AG09309 (cell line): ENCODE data around the gene ZC3H12D.

Source experiments
- DNase-seq: peaks from one replicate; pipeline ENCODE4 v3.0.0-alpha.2; 2010; ENCODE audit warnings: low read depth
- H3K4me3 ChIP-seq: 2 replicates; pipeline ENCODE4 v1.5.1; 2011; ENCODE audit warnings: mild to moderate bottlenecking, low read depth, low read length, moderate library complexity; ENCODE audit not compliant: control insufficient read depth
- CTCF ChIP-seq: IDR thresholded peaks from 2 replicates; pipeline ENCODE4 v1.5.1; 2011; ENCODE audit warnings: mild to moderate bottlenecking, low read depth, low read length, inconsistent platforms; ENCODE audit not compliant: insufficient read depth, control insufficient read depth; ENCODE audit errors: missing control alignments

Gene ZC3H12D

GRCh38 chr6:149452037-149452939, 32.5 kb downstream of the ZC3H12D start:
- DNase-seq = no peak
- TF ChIP-seq CTCF = no peak

GRCh38 chr6:149451376-149452036, 33.3 kb downstream of the ZC3H12D start:
- no peak for TF ChIP-seq CTCF
- DNase-seq = no peak
- no peak overlapping the region; the same call in 1 of the 2 replicates for H3K4me3 ChIP-seq

More at GRCh38 chr6:149452037-149452939, 32.5 kb downstream of the ZC3H12D start:
- H3K4me3 ChIP-seq = no peak overlapping the region

- TF ChIP-seq CTCF = no peak
- DNase-seq = no peak
- peak overlapping the region; percentile 13; the same call in 1 of the 2 replicates for H3K4me3 ChIP-seq
Observed at GRCh38 chr6:149450679-149451375, 34.0 kb downstream of the ZC3H12D start.

GRCh38 chr6:149449831-149450678, 34.8 kb downstream of the ZC3H12D start:
- TF ChIP-seq CTCF = no peak
- H3K4me3 ChIP-seq = no peak overlapping the region

GRCh38 chr6:149448821-149449453, 35.9 kb downstream of the ZC3H12D start:
- DNase-seq = no peak
- H3K4me3 ChIP-seq = no peak overlapping the region
- no peak for TF ChIP-seq CTCF

More at GRCh38 chr6:149449831-149450678, 34.8 kb downstream of the ZC3H12D start:
- no peak for DNase-seq
